Suppressor macrophage treated with lipopolysaccharide for 1 hour (primary cell): Measurements from ENCODE around the gene TOLLIP.
"Not testable (repeated sequence)": the region's sequence is repeated elsewhere in the genome, so short reads cannot be mapped to it uniquely, and the experiment has no call there.

Experiments used
- DNase-seq, 3 donors: peaks; one replicate each; pipeline ENCODE4 v3.0.0-alpha.2; 2020 to 2022

Gene TOLLIP

GRCh38 chr11:1242751-1243150 is 66.7 kb downstream of the TOLLIP start:
- not testable (repeated sequence) for DNase-seq

GRCh38 chr11:1242289-1242688 is 67.1 kb downstream of the TOLLIP start:
- DNase-seq = no peak

- DNase-seq = no peak
Measured at GRCh38 chr11:1241706-1242105, 67.7 kb downstream of the TOLLIP start.

- no peak for DNase-seq
Measured at GRCh38 chr11:1240771-1241170, 68.7 kb downstream of the TOLLIP start.

- DNase-seq = no peak
Measured at GRCh38 chr11:1239596-1240205, 69.7 kb downstream of the TOLLIP start.

GRCh38 chr11:1238767-1239595 is 70.5 kb downstream of the TOLLIP start:
- DNase-seq = no peak

- no peak for DNase-seq
Measured at GRCh38 chr11:1237851-1238250, 71.6 kb downstream of the TOLLIP start.

- no peak for DNase-seq
Measured at GRCh38 chr11:1237128-1237580, 72.3 kb downstream of the TOLLIP start.

- DNase-seq = no peak
Measured at GRCh38 chr11:1236316-1237127, 72.9 kb downstream of the TOLLIP start.

GRCh38 chr11:1235901-1236315 is 73.5 kb downstream of the TOLLIP start:
- DNase-seq = no peak

- DNase-seq = no peak
Measured at GRCh38 chr11:1235306-1235900, 74.0 kb downstream of the TOLLIP start.

- no peak for DNase-seq
Measured at GRCh38 chr11:1234771-1235305, 74.6 kb downstream of the TOLLIP start.

- no peak for DNase-seq
Measured at GRCh38 chr11:1234054-1234720, 75.2 kb downstream of the TOLLIP start.

GRCh38 chr11:1233351-1234053 is 75.9 kb downstream of the TOLLIP start:
- no peak for DNase-seq

GRCh38 chr11:1232883-1233321 is 76.5 kb downstream of the TOLLIP start:
- DNase-seq = no peak

- no peak for DNase-seq
Measured at GRCh38 chr11:1232021-1232882, 77.2 kb downstream of the TOLLIP start.

- DNase-seq = no peak
Measured at GRCh38 chr11:1231396-1232020, 77.9 kb downstream of the TOLLIP start.

- DNase-seq = no peak
Measured at GRCh38 chr11:1230456-1231395, 78.7 kb downstream of the TOLLIP start.

- no peak for DNase-seq
Measured at GRCh38 chr11:1230121-1230455, 79.3 kb downstream of the TOLLIP start.
